ENCODE results near the gene ERVW-1. TPM values are rescaled to one million over a fixed set of nuclear protein-coding genes. Genes with fewer than 3 reads are reported as not detected.

ERVW-1 gene, protein sequence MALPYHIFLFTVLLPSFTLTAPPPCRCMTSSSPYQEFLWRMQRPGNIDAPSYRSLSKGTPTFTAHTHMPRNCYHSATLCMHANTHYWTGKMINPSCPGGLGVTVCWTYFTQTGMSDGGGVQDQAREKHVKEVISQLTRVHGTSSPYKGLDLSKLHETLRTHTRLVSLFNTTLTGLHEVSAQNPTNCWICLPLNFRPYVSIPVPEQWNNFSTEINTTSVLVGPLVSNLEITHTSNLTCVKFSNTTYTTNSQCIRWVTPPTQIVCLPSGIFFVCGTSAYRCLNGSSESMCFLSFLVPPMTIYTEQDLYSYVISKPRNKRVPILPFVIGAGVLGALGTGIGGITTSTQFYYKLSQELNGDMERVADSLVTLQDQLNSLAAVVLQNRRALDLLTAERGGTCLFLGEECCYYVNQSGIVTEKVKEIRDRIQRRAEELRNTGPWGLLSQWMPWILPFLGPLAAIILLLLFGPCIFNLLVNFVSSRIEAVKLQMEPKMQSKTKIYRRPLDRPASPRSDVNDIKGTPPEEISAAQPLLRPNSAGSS
- not detected in 2 replicates for total RNA-seq

DNA sequence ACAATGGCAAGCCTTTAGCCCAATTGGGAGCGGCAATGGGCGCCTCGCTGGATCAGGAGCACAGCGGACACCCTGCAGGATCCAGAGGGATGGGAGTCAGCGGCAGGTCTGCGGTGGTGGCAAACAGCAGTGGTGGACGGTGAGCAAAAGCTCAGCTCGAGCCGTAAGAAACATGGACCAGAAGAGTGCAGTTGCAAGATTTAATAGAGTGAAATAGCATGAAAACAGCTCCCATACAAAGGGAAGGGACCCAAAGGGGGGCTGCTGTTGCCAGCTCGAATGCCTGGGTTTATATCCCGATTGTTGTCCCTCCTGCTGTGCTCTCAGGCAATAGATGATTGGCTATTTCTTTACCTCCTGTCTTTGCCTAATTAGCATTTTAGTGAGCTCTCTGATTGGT is at the start of gene ERVW-1:
Gene ERVW-1, minus strand, starts transcription at position 266 of the 400 bp plus-strand sequence. CDS start 7,565 bp downstream, outside the sequence.

DNA sequence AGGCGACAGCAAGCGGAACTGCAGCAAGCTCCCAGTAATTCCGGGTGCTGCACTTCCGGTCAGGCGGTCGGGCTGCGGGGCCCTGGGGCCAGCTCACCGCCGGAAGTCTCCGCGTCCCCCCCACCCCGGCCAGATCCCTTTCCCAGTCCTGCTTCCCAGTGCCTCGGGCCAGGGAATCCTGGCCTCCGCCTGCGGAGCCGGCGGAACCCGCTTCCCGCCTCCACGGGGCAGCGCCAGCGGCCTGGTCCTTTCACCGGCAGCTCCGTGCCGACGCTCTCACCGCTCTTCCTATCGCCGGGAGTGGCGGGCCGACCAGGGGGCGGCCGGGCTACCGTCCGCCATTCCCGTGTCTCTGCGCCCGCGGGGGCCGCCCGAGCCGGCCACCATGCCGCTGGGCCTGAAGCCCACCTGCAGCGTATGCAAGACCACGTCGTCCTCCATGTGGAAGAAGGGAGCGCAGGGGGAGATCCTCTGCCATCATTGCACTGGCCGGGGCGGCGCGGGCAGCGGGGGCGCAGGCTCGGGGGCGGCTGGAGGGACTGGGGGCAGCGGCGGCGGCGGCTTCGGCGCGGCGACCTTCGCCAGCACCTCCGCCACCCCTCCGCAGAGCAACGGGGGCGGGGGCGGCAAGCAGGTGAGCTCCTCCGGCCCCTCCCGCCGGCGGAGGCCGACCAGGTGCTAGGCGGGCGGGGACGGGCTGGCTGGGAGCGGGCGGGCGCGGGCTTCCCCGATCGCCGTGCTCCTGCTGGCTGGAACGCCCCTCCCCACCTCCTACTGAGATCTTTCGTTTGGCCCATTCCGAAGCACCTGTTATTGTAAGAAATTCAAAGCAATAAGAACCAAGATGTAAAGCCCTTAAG is 30.2 kb downstream of the ERVW-1 start, which contains the start of gene GATAD1:
Gene GATAD1, plus strand, starts transcription at position 138 of the 860 bp plus-strand sequence. Its CDS starts 248 bp downstream, at position 386.

Other genes with a start within 250 kb of the ERVW-1 start
- gene KRIT1, start 232.0 kb downstream of the ERVW-1 start, total RNA-seq, result 48.4 and 52.3 TPM in 2 replicates
- 60.6 and 65.1 TPM in 2 replicates for gene ANKIB1, start 232.0 kb downstream of the ERVW-1 start, total RNA-seq
- 29.2 and 30.9 TPM in 2 replicates for gene GATAD1, start 30.5 kb downstream of the ERVW-1 start, total RNA-seq
- 19.3 and 20.5 TPM in 2 replicates for gene PEX1, start 50.6 kb upstream of the ERVW-1 start, total RNA-seq
- gene RBM48, start 50.8 kb upstream of the ERVW-1 start, total RNA-seq, result 8.0 and 9.5 TPM in 2 replicates
- 18.8 and 19.3 TPM in 2 replicates for gene FAM133B, start 112.4 kb upstream of the ERVW-1 start, total RNA-seq